ENCODE measurements around the gene PLEKHO1. TPM values are rescaled to one million over a fixed set of nuclear protein-coding genes. Genes with fewer than 3 reads are reported as not detected.
A peak's percentile ranks its signal among the peaks of the same experiment; 100 is the strongest.

PLEKHO1 gene
- polyA plus RNA-seq (2011; rRNA removed) (62.0 and 73.4 TPM in 2 replicates), polyA minus RNA-seq (2011; rRNA and poly(A)+ RNA removed) (59.9 and 86.9 TPM in 2 replicates)

- Histone ChIP-seq H3K4me3 (ENCODE audit: low read depth, low read length) (peak within 1 kb of the TSS; percentile 90), H3K27ac (ENCODE audit: low read depth, low read length) (peak within 1 kb of the TSS; percentile 89), H3K9me3 (ENCODE audit: control insufficient read depth, insufficient read depth, low read length) (no peaks in the 10 kb centered on the region), H3K27me3 (ENCODE audit: control insufficient read depth, insufficient read depth, low read length) (no peaks in the 10 kb centered on the region)
- DNase-seq (ENCODE audit: low read depth, low spot score), result no peak
- TF ChIP-seq CTCF (IDR thresholded peaks at IDR 0.05; ENCODE audit: low read depth, low read length), result no peak
- POLR2A ChIA-PET, result interaction anchor here (0.6 to 6.2 kb wide), 9 partner anchors 11 to 262 kb away, joined by 3 to 149 read pairs (median 4); a partner anchor contains a TSS
- CTCF ChIA-PET, result interaction anchor here (0.6 to 2.9 kb wide), 4 partner anchors 10 to 77 kb away, joined by 3 to 16 read pairs (median 4); no protein-coding TSS in a partner anchor
Measured at GRCh38 chr1:150149271-150150132, at the start of gene PLEKHO1. TSS of gene PLEKHO1 (plus strand) at chr1:150149916. CDS start at chr1:150150258, 342 bp downstream.

GRCh38 chr1:150102986-150103385 lies 46.7 kb upstream of the PLEKHO1 start:
- Histone ChIP-seq H3K27ac (ENCODE audit: low read depth, low read length) (no peak overlapping the region), H3K4me3 (ENCODE audit: low read depth, low read length) (no peak overlapping the region), H3K9me3 (ENCODE audit: control insufficient read depth, insufficient read depth, low read length) (no peaks in the 10 kb centered on the region), H3K27me3 (ENCODE audit: control insufficient read depth, insufficient read depth, low read length) (no peaks in the 10 kb centered on the region)
- DNase-seq (ENCODE audit: low read depth, low spot score), result no peak
- no peak for TF ChIP-seq CTCF (IDR thresholded peaks at IDR 0.05; ENCODE audit: low read depth, low read length)
- ChIA-PET POLR2A (no interaction called here), CTCF (interaction anchor here (0.6 to 1.5 kb wide), 4 partner anchors 30 to 202 kb away, joined by 3 to 6 read pairs (median 4); no protein-coding TSS in a partner anchor)

DNA sequence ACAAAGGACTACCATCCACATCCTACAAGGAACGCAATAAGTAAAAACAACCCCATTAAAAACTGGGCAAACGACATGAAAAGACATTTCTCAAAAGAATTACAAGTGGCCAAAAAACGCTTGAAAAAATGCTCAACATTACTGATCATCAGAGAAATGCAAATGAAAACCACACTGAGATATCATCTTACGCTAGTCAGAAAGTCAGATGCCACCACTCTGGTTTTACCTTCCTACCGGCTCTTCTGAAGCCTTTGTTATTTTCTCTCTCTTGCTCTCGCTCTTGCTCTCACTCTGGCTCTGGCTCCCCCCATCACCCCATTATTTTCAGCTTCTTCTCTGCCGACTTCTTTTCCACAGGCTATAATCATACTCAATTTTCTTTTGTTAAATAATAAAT lies 43.4 kb upstream of the PLEKHO1 start:
- no peak for TF ChIP-seq CTCF (IDR thresholded peaks at IDR 0.05; ENCODE audit: low read depth, low read length)
- POLR2A ChIA-PET, result no interaction called here
- Histone ChIP-seq H3K4me3 (ENCODE audit: low read depth, low read length) (no peak overlapping the region), H3K27me3 (ENCODE audit: control insufficient read depth, insufficient read depth, low read length) (no peaks in the 10 kb centered on the region), H3K27ac (ENCODE audit: low read depth, low read length) (no peak overlapping the region), H3K9me3 (ENCODE audit: control insufficient read depth, insufficient read depth, low read length) (no peaks in the 10 kb centered on the region)
- no peak for DNase-seq (ENCODE audit: low read depth, low spot score)
- CTCF ChIA-PET, result interaction anchor here (0.5 kb wide), 1 partner anchor 95 kb away, joined by 3 read pairs; the partner anchor contains the start of gene OTUD7B

DNA sequence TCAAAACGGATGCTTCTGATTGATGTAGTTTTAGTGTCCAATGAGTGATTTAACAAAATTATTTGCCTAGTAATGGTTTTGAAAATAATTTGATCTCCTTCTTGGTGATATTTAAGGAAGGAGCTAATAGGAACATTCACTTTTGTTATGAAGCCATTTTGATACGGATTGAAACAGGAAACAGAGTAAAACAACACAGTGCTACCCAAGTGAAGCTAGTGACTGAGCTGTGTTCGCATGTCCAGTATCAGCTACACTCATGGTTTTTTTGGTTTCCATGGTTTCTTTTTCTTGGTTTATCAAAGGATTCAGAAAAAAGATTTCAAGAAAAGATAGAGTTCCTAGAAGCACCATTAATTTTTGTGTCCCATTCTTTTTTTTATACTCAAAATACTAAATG lies 40.1 kb upstream of the PLEKHO1 start:
- CTCF ChIA-PET, result no interaction called here
- Histone ChIP-seq H3K27me3 (ENCODE audit: control insufficient read depth, insufficient read depth, low read length) (no peaks in the 10 kb centered on the region), H3K27ac (ENCODE audit: low read depth, low read length) (no peak overlapping the region), H3K9me3 (ENCODE audit: control insufficient read depth, insufficient read depth, low read length) (peaks cover 4% of the 10 kb centered on the region; the same call in 1 of the 2 replicates), H3K4me3 (ENCODE audit: low read depth, low read length) (no peak overlapping the region)
- POLR2A ChIA-PET, result no interaction called here
- no peak for TF ChIP-seq CTCF (IDR thresholded peaks at IDR 0.05; ENCODE audit: low read depth, low read length)
- no peak for DNase-seq (ENCODE audit: low read depth, low spot score)

DNA sequence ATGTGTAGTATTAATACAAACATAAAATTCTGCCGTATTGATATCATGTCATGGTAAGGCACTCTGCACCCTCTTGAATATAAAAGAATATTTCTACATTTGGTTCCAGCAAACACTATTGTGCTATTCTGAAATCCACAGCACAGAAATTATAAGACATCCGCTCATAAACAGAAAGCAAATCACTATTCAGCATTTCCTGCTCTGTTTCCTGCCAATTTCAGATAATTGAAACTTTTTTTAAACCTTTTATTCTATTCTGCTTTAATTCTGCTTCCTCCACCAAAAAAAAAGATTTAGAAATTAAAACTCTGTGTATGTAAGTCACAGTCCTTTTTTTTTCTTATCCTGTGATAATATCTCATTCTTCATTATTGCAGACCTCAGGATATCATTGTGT lies 39.6 kb upstream of the PLEKHO1 start:
- no peak overlapping the region for H3K4me3 ChIP-seq (ENCODE audit: low read depth, low read length)
- H3K9me3 ChIP-seq (ENCODE audit: control insufficient read depth, insufficient read depth, low read length), result peaks cover 4% of the 10 kb centered on the region; the same call in 1 of the 2 replicates
- DNase-seq (ENCODE audit: low read depth, low spot score), result no peak
- no peak for TF ChIP-seq CTCF (IDR thresholded peaks at IDR 0.05; ENCODE audit: low read depth, low read length)
- H3K27me3 ChIP-seq (ENCODE audit: control insufficient read depth, insufficient read depth, low read length), result no peaks in the 10 kb centered on the region
- ChIA-PET POLR2A (no interaction called here), CTCF (no interaction called here)
- H3K27ac ChIP-seq (ENCODE audit: low read depth, low read length), result no peak overlapping the region

All from AG04450 (cell line).